NCI-H2171 (cell line): ENCODE results near the gene PPTC7.
"Not testable (repeated sequence)": the region's sequence is repeated elsewhere in the genome, so short reads cannot be mapped to it uniquely, and the experiment has no call there.

Experiments used
- DNase-seq: peaks from one replicate; lab custom pipeline; 2025; lab: John Stamatoyannopoulos, UW

The PPTC7 gene

GRCh38 chr12:110585231-110585799 is 2.2 kb upstream of the PPTC7 start:
- DNase-seq, result no peak

GRCh38 chr12:110582276-110583136 is 612 bp downstream of the PPTC7 start:
- DNase-seq, result no peak

GRCh38 chr12:110581931-110582275 is 1.2 kb downstream of the PPTC7 start:
- no peak for DNase-seq

- no peak for DNase-seq
These were observed 3.4 kb downstream of the PPTC7 start for GRCh38 chr12:110579535-110580253.

- no peak for DNase-seq
These were observed 4.2 kb downstream of the PPTC7 start for GRCh38 chr12:110578694-110579534.

- DNase-seq, result no peak
These were observed 5.0 kb downstream of the PPTC7 start for GRCh38 chr12:110577864-110578693.

GRCh38 chr12:110576504-110576903 is 6.6 kb downstream of the PPTC7 start:
- DNase-seq, result no peak

GRCh38 chr12:110575326-110575725 is 7.8 kb downstream of the PPTC7 start:
- DNase-seq, result no peak

GRCh38 chr12:110574717-110575230 is 8.3 kb downstream of the PPTC7 start:
- not testable (repeated sequence) for DNase-seq

- no peak for DNase-seq
These were observed 9.1 kb downstream of the PPTC7 start for GRCh38 chr12:110574044-110574443.

- DNase-seq, result not testable (repeated sequence)
These were observed 12.3 kb downstream of the PPTC7 start for GRCh38 chr12:110570798-110571197.

GRCh38 chr12:110569838-110570237 is 13.3 kb downstream of the PPTC7 start:
- not testable (repeated sequence) for DNase-seq

- DNase-seq, result no peak
These were observed 14.4 kb downstream of the PPTC7 start for GRCh38 chr12:110568752-110569151.

GRCh38 chr12:110566993-110567392 is 16.1 kb downstream of the PPTC7 start:
- no peak for DNase-seq

- DNase-seq, result no peak
These were observed 16.9 kb downstream of the PPTC7 start for GRCh38 chr12:110565894-110566871.

- no peak for DNase-seq
These were observed 18.6 kb downstream of the PPTC7 start for GRCh38 chr12:110564471-110564991.

- no peak for DNase-seq
These were observed 19.2 kb downstream of the PPTC7 start for GRCh38 chr12:110563702-110564470.

- DNase-seq, result not testable (repeated sequence)
These were observed 20.7 kb downstream of the PPTC7 start for GRCh38 chr12:110562386-110562785.
